Activated T-cell treated with anti-CD3 and anti-CD28 coated beads, Interleukin-2, amount 50 U/mL, for 72 hours (primary cell): ENCODE measurements around the gene TNFRSF13B. TPM values are rescaled to one million over a fixed set of nuclear protein-coding genes. Genes with fewer than 3 reads are reported as not detected.
A peak's percentile ranks its signal among the peaks of the same experiment; 100 is the strongest.
"Not testable (repeated sequence)": the region's sequence is repeated elsewhere in the genome, so short reads cannot be mapped to it uniquely, and the experiment has no call there.

Source experiments
- ATAC-seq, 2 donors: fragments of 150-1000 bp; cut with Tn5 transposase; replicated peaks in 1 of 2; 2 replicates each; pipeline ENCODE4 v1.10.0; 2021; ENCODE audit warnings: moderate library complexity in 2 of 2, mild to moderate bottlenecking in 1 of 2
- DNase-seq, 2 donors: peaks; one replicate each; pipeline ENCODE4 v3.0.0; 2021 to 2022; ENCODE audit warnings: mixed read lengths in 1 of 2
- H3K27ac Mint-ChIP-seq: one replicate; pipeline ENCODE4 v1.8.0; 2022; ENCODE audit warnings: mild to moderate bottlenecking, moderate library complexity, mixed read lengths
- H3K27me3 Mint-ChIP-seq: one replicate; pipeline ENCODE4 v1.8.0; 2022; ENCODE audit warnings: low read depth, mixed read lengths
- H3K36me3 Mint-ChIP-seq, 2 donors: one replicate each; pipeline ENCODE4 v1.8.0; 2022; ENCODE audit warnings: mixed read lengths in 2 of 2, mild to moderate bottlenecking in 1 of 2; ENCODE audit not compliant: insufficient read depth in 2 of 2
- H3K4me1 Mint-ChIP-seq: one replicate; pipeline ENCODE4 v1.8.0; 2022; ENCODE audit warnings: low read depth, mixed read lengths
- H3K4me3 Mint-ChIP-seq, 2 donors: one replicate each; pipeline ENCODE4 v1.8.0; 2022; ENCODE audit warnings: mild to moderate bottlenecking in 2 of 2, mixed read lengths in 2 of 2, moderate library complexity in 2 of 2
- H3K9me3 Mint-ChIP-seq, 2 donors: one replicate each; pipeline ENCODE4 v1.8.0; 2022; ENCODE audit warnings: mixed read lengths in 2 of 2
- total RNA-seq, 2 donors: library from RNA; stranded (reverse); gene quantifications; one replicate each; pipeline ENCODE4 v1.2.3, GENCODE V29; 2022

Gene TNFRSF13B
- total RNA-seq, 2 donors from 2014 or later, result not detected

DNA sequence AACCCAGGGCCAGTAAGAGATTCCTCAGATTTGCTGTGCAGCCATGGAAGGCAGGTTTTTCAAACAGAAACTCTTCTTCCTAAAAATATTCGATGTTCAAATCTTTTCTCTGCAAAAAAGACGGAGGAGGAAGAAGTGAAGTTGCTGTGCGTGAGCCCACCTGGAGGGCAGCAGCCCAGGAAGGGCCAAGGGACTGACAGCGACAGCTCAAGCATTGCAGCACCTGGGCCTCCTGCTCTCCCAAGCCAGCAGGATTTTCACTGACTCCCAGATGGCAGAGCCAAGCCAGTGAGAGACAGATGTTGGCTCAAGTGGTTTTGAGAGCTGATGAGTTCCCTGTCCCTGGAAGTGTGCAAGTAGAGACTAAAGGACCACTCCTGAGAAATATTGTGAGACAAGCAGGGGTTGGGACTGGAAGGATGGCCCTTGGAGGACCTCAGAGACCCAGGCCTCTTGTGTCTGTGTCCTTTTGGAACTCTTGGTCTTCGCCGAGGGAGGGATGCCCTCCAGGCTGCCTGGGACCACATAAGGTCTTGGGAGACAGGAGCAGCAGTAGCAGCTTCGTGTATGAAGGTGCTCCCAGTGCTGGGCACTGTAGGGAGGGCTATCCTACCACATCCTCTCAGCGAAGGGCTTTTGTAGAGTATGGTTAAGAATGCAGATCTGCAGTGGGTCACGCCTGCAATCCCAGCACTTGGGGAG is 29.3 kb upstream of the TNFRSF13B start:
- H3K4me1 Mint-ChIP-seq, result peaks cover 4% of the 10 kb centered on the region
- H3K36me3 Mint-ChIP-seq, result no peaks in the 10 kb centered on the region
- H3K9me3 Mint-ChIP-seq, result no peaks in the 10 kb centered on the region
- no peak for DNase-seq
- H3K4me3 Mint-ChIP-seq, result no peak overlapping the region
- ATAC-seq, result peak; percentile 4 to 29
- H3K27ac Mint-ChIP-seq, result no peak overlapping the region
- H3K27me3 Mint-ChIP-seq, result no peaks in the 10 kb centered on the region

GRCh38 chr17:16999931-17000625 is 28.2 kb upstream of the TNFRSF13B start:
- H3K27ac Mint-ChIP-seq, result no peak overlapping the region
- no peak overlapping the region for H3K4me3 Mint-ChIP-seq
- ATAC-seq, result no peak
- no peak for DNase-seq
- peaks cover 4% of the 10 kb centered on the region for H3K4me1 Mint-ChIP-seq
- H3K36me3 Mint-ChIP-seq, result no peaks in the 10 kb centered on the region
- no peaks in the 10 kb centered on the region for H3K27me3 Mint-ChIP-seq
- no peaks in the 10 kb centered on the region for H3K9me3 Mint-ChIP-seq

GRCh38 chr17:16997514-16998429 is 25.9 kb upstream of the TNFRSF13B start:
- Mint-ChIP-seq H3K36me3 (no peaks in the 10 kb centered on the region), H3K27me3 (no peaks in the 10 kb centered on the region), H3K27ac (no peak overlapping the region), H3K9me3 (no peaks in the 10 kb centered on the region), H3K4me1 (peaks cover 4% of the 10 kb centered on the region), H3K4me3 (no peak overlapping the region)
- peak in 1 of 2 donors; percentile 94 for ATAC-seq
- peak in 1 of 2 donors; percentile 84 for DNase-seq

- H3K27me3 Mint-ChIP-seq, H3K4me3 Mint-ChIP-seq, H3K4me1 Mint-ChIP-seq, DNase-seq, ATAC-seq, H3K36me3 Mint-ChIP-seq, H3K27ac Mint-ChIP-seq, H3K9me3 Mint-ChIP-seq: not testable (repeated sequence)
Observed at GRCh38 chr17:16996726-16997125, 24.8 kb upstream of the TNFRSF13B start.

- DNase-seq, result no peak
- H3K36me3 Mint-ChIP-seq, result no peaks in the 10 kb centered on the region
- H3K4me1 Mint-ChIP-seq, result no peaks in the 10 kb centered on the region
- no peaks in the 10 kb centered on the region for H3K27me3 Mint-ChIP-seq
- H3K27ac Mint-ChIP-seq, result no peak overlapping the region
- ATAC-seq, result no peak
- H3K9me3 Mint-ChIP-seq, result no peaks in the 10 kb centered on the region
- no peak overlapping the region for H3K4me3 Mint-ChIP-seq
Observed at GRCh38 chr17:16995930-16996329, 24.0 kb upstream of the TNFRSF13B start.

- no peaks in the 10 kb centered on the region for H3K9me3 Mint-ChIP-seq
- DNase-seq (no peak), ATAC-seq (no peak)
- no peak overlapping the region for H3K4me3 Mint-ChIP-seq
- peaks cover 10% of the 10 kb centered on the region for H3K4me1 Mint-ChIP-seq
- H3K27ac Mint-ChIP-seq, result no peak overlapping the region
- no peaks in the 10 kb centered on the region for H3K36me3 Mint-ChIP-seq
- H3K27me3 Mint-ChIP-seq, result no peaks in the 10 kb centered on the region
Observed at GRCh38 chr17:16994631-16995030, 22.7 kb upstream of the TNFRSF13B start.

- Mint-ChIP-seq H3K4me1 (peaks cover 29% of the 10 kb centered on the region), H3K4me3 (no peak overlapping the region), H3K36me3 (no peaks in the 10 kb centered on the region), H3K27me3 (no peaks in the 10 kb centered on the region), H3K9me3 (no peaks in the 10 kb centered on the region), H3K27ac (no peak overlapping the region)
- DNase-seq (peak; percentile 83 to 85), ATAC-seq (peak; percentile 50 to 55)
Observed at GRCh38 chr17:16991349-16992009, 19.6 kb upstream of the TNFRSF13B start.

GRCh38 chr17:16989953-16990860 is 18.3 kb upstream of the TNFRSF13B start:
- Mint-ChIP-seq H3K9me3 (no peaks in the 10 kb centered on the region), H3K4me1 (peaks cover 29% of the 10 kb centered on the region), H3K4me3 (no peak overlapping the region), H3K27me3 (no peaks in the 10 kb centered on the region), H3K27ac (no peak overlapping the region), H3K36me3 (no peaks in the 10 kb centered on the region)
- ATAC-seq, result no peak
- DNase-seq, result no peak

GRCh38 chr17:16989230-16989952 is 17.5 kb upstream of the TNFRSF13B start:
- Mint-ChIP-seq H3K9me3 (no peaks in the 10 kb centered on the region), H3K36me3 (no peaks in the 10 kb centered on the region), H3K4me3 (peak overlapping the region; percentile 67 to 85), H3K27me3 (no peaks in the 10 kb centered on the region), H3K4me1 (peaks cover 29% of the 10 kb centered on the region), H3K27ac (peak overlapping the region; percentile 80)
- DNase-seq, result no peak
- ATAC-seq, result peak in 1 of 2 donors; percentile 10

DNA sequence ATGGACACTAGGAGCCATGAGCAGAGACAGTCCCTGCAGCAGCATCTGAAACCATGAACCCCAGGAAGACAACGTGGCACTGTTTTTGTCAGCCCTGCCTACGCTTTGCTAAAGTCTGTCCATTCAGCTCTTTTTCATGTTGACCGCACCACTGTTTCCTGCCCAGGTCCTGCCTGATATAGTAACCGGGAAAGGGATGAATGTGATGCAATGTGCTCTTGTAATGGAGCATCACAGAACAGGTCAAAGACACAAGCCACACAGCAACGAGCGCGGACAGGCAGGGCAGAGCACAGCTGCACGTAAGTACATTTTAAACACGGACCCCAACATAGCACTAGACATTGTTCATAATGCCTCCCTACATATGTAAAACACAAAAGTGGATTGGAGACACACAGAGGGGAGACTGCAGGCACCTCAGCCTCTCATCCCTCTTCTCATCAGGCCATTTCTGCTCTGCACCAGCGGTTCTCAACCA is 16.9 kb upstream of the TNFRSF13B start:
- H3K4me1 Mint-ChIP-seq, result peaks cover 29% of the 10 kb centered on the region
- DNase-seq, result peak in 1 of 2 donors; percentile 29
- no peaks in the 10 kb centered on the region for H3K9me3 Mint-ChIP-seq
- no peaks in the 10 kb centered on the region for H3K36me3 Mint-ChIP-seq
- no peaks in the 10 kb centered on the region for H3K27me3 Mint-ChIP-seq
- H3K27ac Mint-ChIP-seq, result peak overlapping the region; percentile 85
- ATAC-seq, result peak; percentile 35 to 53
- H3K4me3 Mint-ChIP-seq, result peak overlapping the region; percentile 67 to 85

GRCh38 chr17:16987830-16988601 is 16.1 kb upstream of the TNFRSF13B start:
- H3K36me3 Mint-ChIP-seq, result no peaks in the 10 kb centered on the region

More at GRCh38 chr17:16987830-16988601, 16.1 kb upstream of the TNFRSF13B start:
- peak overlapping the region; percentile 85 for H3K27ac Mint-ChIP-seq
- peak overlapping the region; percentile 67 to 85 for H3K4me3 Mint-ChIP-seq
- H3K27me3 Mint-ChIP-seq, result no peaks in the 10 kb centered on the region
- H3K9me3 Mint-ChIP-seq, result no peaks in the 10 kb centered on the region
- ATAC-seq (peak; percentile 86 to 88), DNase-seq (peak; percentile 62 to 76)
- H3K4me1 Mint-ChIP-seq, result peaks cover 29% of the 10 kb centered on the region
